ENCODE results near the gene CPEB3.

- TF ChIP-seq CTCF (IDR thresholded peaks at IDR 0.05; ENCODE audit: low read depth, low read length, missing input control) (peak; percentile 67), REST (IDR thresholded peaks at IDR 0.05) (peak; percentile 75), RAD21 (IDR thresholded peaks at IDR 0.05) (peak; percentile 66 to 76), SP1 (IDR thresholded peaks at IDR 0.05) (peak; percentile 65), TAF1 (conservative IDR thresholded peaks at IDR 0.05) (no peak), MAX (IDR thresholded peaks at IDR 0.05) (no peak), JUND (IDR thresholded peaks at IDR 0.05) (no peak), ZBTB33 (IDR thresholded peaks at IDR 0.05) (no peak), YY1 (IDR thresholded peaks at IDR 0.05) (peak; percentile 87), GABPA (IDR thresholded peaks at IDR 0.05 in 1 of 2, conservative IDR thresholded peaks at IDR 0.05 in 1 of 2) (peak in 1 of 2 donors; percentile 79), RXRA (IDR thresholded peaks at IDR 0.05) (peak in 1 of 2 donors; percentile 19), ATF3 (IDR thresholded peaks at IDR 0.05) (no peak), EGR1 (IDR thresholded peaks at IDR 0.05; ENCODE audit: low read depth in 2 of 2) (peak; percentile 79 to 80)
These were observed at the start of gene CPEB3, which contains the start of gene MARCHF5 for GRCh38 chr10:92290837-92291615.

Data from liver (tissue), 3 donors.